AG09319 (cell line): Measurements from ENCODE around the gene LCE3C.
"Not testable (repeated sequence)": the region's sequence is repeated elsewhere in the genome, so short reads cannot be mapped to it uniquely, and the experiment has no call there.

Source experiments
- DNase-seq: peaks from one replicate; pipeline ENCODE4 v3.0.0-alpha.2; 2010; ENCODE audit warnings: low read depth; ENCODE audit errors: extremely low read depth
- TF ChIP-seq, protein P1 (sequence below): IDR thresholded peaks from 2 replicates; pipeline ENCODE4 v1.5.1; 2011; ENCODE audit warnings: low read depth, mild to moderate bottlenecking, inconsistent platforms, low read length, moderate library complexity

The LCE3C gene, protein sequence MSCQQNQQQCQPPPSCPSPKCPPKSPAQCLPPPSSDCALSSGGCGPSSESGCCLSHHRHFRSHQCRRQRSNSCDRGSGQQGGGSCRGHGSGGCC

DNA sequence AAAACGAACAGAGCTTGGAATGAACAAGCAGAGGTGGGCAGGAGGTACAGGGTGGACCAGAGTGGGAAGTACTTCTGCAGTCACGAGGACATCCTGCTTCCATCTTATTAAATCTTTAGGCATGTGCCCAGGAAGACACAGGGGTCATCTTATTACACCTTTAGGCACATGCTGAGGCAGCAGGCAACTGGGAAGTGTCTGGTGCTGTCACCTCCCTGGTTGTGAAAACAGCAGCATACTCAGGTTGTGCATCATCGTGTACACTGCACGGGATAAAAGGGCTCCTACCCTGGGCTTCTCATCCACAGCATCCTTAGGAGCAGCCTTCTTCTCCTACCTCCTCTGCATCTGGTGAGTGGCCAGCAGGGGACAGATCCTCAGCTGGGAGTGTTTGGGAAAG is at the start of gene LCE3C:
Gene LCE3C (plus strand): TSS at position 301 of the 400 bp plus-strand sequence. CDS start 498 bp downstream, outside the sequence.
- no peak for DNase-seq
- TF ChIP-seq, protein P1, sequence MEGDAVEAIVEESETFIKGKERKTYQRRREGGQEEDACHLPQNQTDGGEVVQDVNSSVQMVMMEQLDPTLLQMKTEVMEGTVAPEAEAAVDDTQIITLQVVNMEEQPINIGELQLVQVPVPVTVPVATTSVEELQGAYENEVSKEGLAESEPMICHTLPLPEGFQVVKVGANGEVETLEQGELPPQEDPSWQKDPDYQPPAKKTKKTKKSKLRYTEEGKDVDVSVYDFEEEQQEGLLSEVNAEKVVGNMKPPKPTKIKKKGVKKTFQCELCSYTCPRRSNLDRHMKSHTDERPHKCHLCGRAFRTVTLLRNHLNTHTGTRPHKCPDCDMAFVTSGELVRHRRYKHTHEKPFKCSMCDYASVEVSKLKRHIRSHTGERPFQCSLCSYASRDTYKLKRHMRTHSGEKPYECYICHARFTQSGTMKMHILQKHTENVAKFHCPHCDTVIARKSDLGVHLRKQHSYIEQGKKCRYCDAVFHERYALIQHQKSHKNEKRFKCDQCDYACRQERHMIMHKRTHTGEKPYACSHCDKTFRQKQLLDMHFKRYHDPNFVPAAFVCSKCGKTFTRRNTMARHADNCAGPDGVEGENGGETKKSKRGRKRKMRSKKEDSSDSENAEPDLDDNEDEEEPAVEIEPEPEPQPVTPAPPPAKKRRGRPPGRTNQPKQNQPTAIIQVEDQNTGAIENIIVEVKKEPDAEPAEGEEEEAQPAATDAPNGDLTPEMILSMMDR, result no peak

DNA sequence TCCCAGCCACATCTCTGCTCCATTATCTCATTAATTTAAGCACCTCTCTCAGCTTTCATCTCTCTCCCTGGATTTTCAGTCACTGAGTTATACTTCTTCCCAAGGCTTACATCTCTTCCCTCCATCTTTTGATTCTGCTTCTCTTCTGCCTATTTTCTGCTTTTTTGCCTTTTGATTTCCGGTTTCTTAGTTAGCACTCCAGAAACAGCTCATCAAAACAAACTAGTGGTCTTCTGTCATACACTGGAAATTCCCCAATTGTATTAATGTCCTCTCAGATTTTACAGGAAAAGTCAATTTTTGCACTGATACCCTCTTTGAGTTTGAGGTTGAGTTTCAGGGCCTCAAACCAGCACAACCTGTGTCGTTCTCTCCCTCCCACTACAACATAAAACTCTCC is 34.9 kb upstream of the LCE3C start:
- no peak for DNase-seq

DNA sequence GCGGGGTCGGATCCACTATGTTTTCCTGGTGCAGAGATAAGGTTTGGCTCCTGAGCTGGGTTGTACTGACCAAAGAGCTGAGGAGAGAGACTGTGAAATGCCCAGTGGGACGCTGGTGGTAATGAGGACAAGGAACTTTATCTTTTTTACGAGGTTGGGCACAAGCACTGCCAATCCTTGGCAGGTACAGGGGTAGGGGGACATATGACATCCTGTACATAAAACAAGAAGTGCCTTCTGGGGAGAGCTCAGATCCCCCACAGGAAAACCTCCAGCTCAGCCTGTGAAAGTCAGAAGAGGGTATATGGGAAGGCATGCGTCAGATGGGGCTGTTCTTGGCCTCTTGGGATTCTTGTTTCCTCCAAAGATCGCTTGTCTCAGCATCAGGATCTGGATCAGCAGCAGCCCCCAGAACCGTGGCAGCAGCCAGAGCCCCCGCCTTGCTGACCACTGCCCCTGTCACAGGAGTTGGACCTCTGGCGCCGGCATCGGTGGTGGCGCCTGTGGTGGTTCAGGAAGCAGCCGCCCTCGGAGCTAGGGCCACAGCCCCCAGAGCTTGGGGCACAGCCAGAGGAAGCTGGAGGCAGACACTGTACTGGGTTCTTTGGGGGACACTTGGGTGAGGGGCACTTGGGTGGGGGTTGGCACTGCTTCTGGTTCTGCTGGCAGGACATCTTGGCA is 34.4 kb upstream of the LCE3C start:
- TF ChIP-seq, protein P1, result no peak
- no peak for DNase-seq

More for the DNA sequence above, 34.9 kb upstream of the LCE3C start:
- TF ChIP-seq, protein P1, result no peak

DNA sequence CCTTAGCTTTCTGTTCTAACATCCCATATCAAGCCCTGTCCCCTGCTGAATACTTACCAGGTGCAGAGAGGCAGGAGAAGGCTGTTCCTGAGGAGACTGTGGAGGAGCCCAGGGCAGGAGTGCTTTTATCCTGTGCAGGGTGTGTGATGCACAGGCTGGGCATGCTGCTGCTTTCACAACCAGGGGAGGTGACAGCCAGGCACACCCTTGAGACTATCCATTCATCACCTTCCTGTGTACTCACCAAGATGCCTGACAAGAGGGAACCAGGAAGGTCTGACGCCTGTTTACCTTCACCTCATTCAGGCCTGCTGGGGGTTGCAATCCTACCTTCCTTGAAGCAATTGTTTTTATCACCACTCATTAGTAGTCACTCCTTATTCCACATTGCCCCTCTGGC is 33.4 kb upstream of the LCE3C start, which contains the start of gene LCE3E:
Gene LCE3E (minus strand): TSS at position 100 of the 400 bp plus-strand sequence. CDS start 572 bp downstream, outside the sequence.
- TF ChIP-seq, protein P1, result no peak
- DNase-seq, result no peak

DNA sequence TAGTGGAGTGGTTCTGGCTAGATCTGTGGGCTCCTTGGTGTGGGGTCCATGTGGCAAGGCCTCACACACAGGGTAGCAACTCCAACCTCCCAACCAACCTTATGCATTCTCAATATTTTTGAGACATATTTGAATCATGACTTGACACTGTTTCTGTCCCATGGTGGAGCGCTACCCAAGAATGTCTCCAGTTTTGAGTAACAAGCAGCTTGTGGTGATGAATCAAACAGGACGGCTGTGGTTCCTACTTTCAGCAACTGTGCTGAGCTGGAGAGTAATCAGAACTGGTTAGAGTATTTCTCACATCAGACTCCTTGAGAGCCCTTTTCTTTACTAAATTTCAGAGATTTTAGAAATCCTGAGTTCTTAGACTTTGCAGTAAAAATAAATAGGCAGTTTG is 22.9 kb upstream of the LCE3C start:
- no peak for DNase-seq
- TF ChIP-seq, protein P1, result no peak

DNA sequence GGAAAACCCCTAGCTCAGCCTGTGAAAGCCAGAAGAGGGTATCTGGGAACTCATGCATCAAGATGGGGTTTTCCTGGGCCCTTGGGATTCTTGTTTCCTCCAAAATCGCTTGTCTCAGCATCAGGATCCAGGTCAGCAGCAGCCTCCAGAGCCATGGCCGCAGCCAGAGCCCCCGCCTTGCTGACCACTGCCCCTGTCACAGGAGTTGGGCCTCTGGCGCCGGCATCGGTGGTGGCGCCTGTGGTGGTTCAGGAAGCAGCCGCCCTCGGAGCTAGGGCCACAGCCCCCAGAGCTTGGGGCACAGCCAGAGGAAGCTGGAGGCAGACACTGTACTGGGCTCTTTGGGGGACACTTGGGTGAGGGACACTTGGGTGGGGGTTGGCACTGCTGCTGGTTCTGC is 20.5 kb upstream of the LCE3C start:
- not testable (repeated sequence) for DNase-seq

DNA sequence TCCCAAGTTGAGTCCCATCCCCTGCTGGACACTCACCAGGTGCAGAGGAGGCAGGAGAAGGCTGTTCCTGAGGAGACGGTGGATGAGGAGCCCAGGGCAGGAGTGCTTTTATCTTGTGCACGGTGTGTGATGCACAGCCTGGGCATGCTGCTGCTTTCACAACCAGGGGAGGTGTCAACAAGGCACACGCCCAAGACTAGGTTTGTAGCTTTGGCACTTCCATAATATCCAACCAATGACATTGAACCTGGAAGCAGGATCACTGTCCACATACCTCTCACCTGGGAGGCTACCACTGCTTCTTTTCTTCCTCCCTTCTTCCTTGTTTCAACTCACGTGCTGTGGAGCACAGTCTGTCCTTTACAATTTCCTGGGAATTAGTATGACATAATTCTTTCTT is 19.6 kb upstream of the LCE3C start, which contains the start of gene LCE3D:
Gene LCE3D (minus strand): TSS at position 84 of the 400 bp plus-strand sequence. CDS start 580 bp downstream, outside the sequence.
- DNase-seq, result no peak
- TF ChIP-seq, protein P1, result no peak
